HL-60 (cell line): Measurements from ENCODE around the gene SNRPD3.
A peak's percentile ranks its signal among the peaks of the same experiment; 100 is the strongest.

Source experiments
- DNase-seq, 2 experiments: peaks; one replicate each; pipeline ENCODE4 v3.0.0-alpha.2; 2010 to 2020; ENCODE audit warnings: low read depth in 1 of 2, low spot score in 1 of 2
- H3K27ac ChIP-seq: fragments of 250-450 bp; sonication (Bioruptor Pico); replicated peaks from 2 replicates; pipeline ENCODE4 v1.5.1; 2020; ENCODE audit warnings: mild to moderate bottlenecking, moderate library complexity
- H3K27me3 ChIP-seq: fragments of 250-450 bp; sonication (Bioruptor Pico); 2 replicates; pipeline ENCODE4 v1.5.1; 2021; ENCODE audit warnings: mild to moderate bottlenecking, moderate library complexity; ENCODE audit not compliant: insufficient read depth, poor library complexity, severe bottlenecking
- H3K4me3 ChIP-seq: replicated peaks from 2 replicates; pipeline ENCODE4 v1.5.1; 2011; ENCODE audit warnings: mild to moderate bottlenecking, control low read depth, low read length; ENCODE audit not compliant: insufficient read depth
- CTCF ChIP-seq: IDR thresholded peaks from one replicate; pipeline ENCODE4 v1.5.1; 2011; ENCODE audit warnings: low read length, control low read depth, inconsistent platforms; ENCODE audit not compliant: insufficient read depth
- GABPA ChIP-seq: IDR thresholded peaks from 2 replicates; pipeline ENCODE4 v1.6.1; 2012; ENCODE audit warnings: low read depth
- POLR2AphosphoS5 ChIP-seq: IDR thresholded peaks from 2 replicates; pipeline ENCODE4 v1.6.1; 2012; ENCODE audit warnings: low read depth
- REST ChIP-seq: IDR thresholded peaks from 2 replicates; pipeline ENCODE4 v1.6.1; 2012; ENCODE audit warnings: low read depth; ENCODE audit not compliant: insufficient replicate concordance
- SPI1 ChIP-seq: IDR thresholded peaks from 2 replicates; pipeline ENCODE4 v1.6.1; 2012; ENCODE audit warnings: low read depth, mild to moderate bottlenecking, borderline replicate concordance

The SNRPD3 gene

GRCh38 chr22:24542641-24543040, 13.2 kb upstream of the SNRPD3 start:
- Histone ChIP-seq H3K4me3 (no peak overlapping the region), H3K27ac (peak overlapping the region; percentile 63), H3K27me3 (no peaks in the 10 kb centered on the region)
- TF ChIP-seq POLR2AphosphoS5 (peak; percentile 91), GABPA (no peak), SPI1 (peak; percentile 29; the same call in 1 of the 2 replicates)
- peak in 1 of 2 experiments; percentile 67 for DNase-seq

- Histone ChIP-seq H3K4me3 (no peak overlapping the region), H3K27ac (peak overlapping the region; percentile 63), H3K27me3 (no peaks in the 10 kb centered on the region)
- no peak for DNase-seq
- TF ChIP-seq POLR2AphosphoS5: no peak
- TF ChIP-seq GABPA: no peak
- no peak for TF ChIP-seq REST
- no peak for TF ChIP-seq SPI1
- TF ChIP-seq CTCF: no peak
These were observed 12.6 kb upstream of the SNRPD3 start for GRCh38 chr22:24543185-24543601.

GRCh38 chr22:24543679-24544243, 12.0 kb upstream of the SNRPD3 start:
- Histone ChIP-seq H3K27ac (no peak overlapping the region), H3K27me3 (no peaks in the 10 kb centered on the region), H3K4me3 (no peak overlapping the region)
- TF ChIP-seq SPI1 (no peak), CTCF (no peak), GABPA (no peak), REST (no peak), POLR2AphosphoS5 (no peak)
- DNase-seq: no peak

- no peak overlapping the region for H3K4me3 ChIP-seq
- no peak for TF ChIP-seq CTCF
- no peaks in the 10 kb centered on the region for H3K27me3 ChIP-seq
- DNase-seq: no peak
- H3K27ac ChIP-seq: peak overlapping the region; percentile 79; the same call in 1 of the 2 replicates
These were observed 7.0 kb upstream of the SNRPD3 start for GRCh38 chr22:24548812-24549211.
